Colonic mucosa (tissue), 4 donors: ENCODE data around the gene WNT7B. TPM values are rescaled to one million over a fixed set of nuclear protein-coding genes. Genes with fewer than 3 reads are reported as not detected.

Experiments used
- DNase-seq: peaks from one replicate; pipeline ENCODE4 v3.0.0-alpha.2; 2020
- H3K27ac ChIP-seq: fragments of 200-600 bp; one replicate; pipeline ENCODE4 v1.8.0; 2021
- H3K27me3 ChIP-seq: fragments of 200-600 bp; one replicate; pipeline ENCODE4 v1.8.0; 2021
- H3K36me3 ChIP-seq: fragments of 200-600 bp; one replicate; pipeline ENCODE4 v1.8.0; 2021
- H3K4me1 ChIP-seq: fragments of 200-600 bp; one replicate; pipeline ENCODE4 v1.8.0; 2021; ENCODE audit warnings: mild to moderate bottlenecking
- H3K4me3 ChIP-seq: fragments of 200-600 bp; one replicate; pipeline ENCODE4 v1.8.0; 2021
- H3K9ac ChIP-seq, 2 donors: one replicate each; pipeline ENCODE4 v1.7.0; 2013; ENCODE audit warnings: control low read depth in 2 of 2, low read depth in 2 of 2, low read length in 2 of 2
- H3K9me3 ChIP-seq: fragments of 200-600 bp; one replicate; pipeline ENCODE4 v1.8.0; 2021
- CTCF ChIP-seq: fragments of 200-600 bp; IDR thresholded peaks from one replicate; pipeline ENCODE4 v1.8.0; 2022; ENCODE audit warnings: antibody characterized with exemption, mild to moderate bottlenecking
- intact Hi-C: fragments of 100-400 bp; cut with DNase I; formaldehyde crosslinking; loops from one replicate; pipeline ENCODE4 v1.14.1; 2022
- total RNA-seq, 2 donors: library from RNA; stranded (reverse); fragmentation: NEBNext Ultra II Directional in 1 of 2; extraction: Animal tissue kit (Norgen Biotek cat#: 25700) in 1 of 2; gene quantifications; one replicate each; pipeline ENCODE4 v1.2.1, GENCODE V29; 2021
- donor health status: healthy.
- donor health status: DM: no; HTN: no; CAD: no.
- donor health status: DM: no; HTN: no; CAD: no.

Gene WNT7B
- total RNA-seq, 2 donors from 2014 or later = 0.12 TPM; not detected in 1

GRCh38 chr22:45969801-45970470 is 7.0 kb downstream of the WNT7B start:
- no peak for TF ChIP-seq CTCF
- Histone ChIP-seq H3K9ac (no peak overlapping the region), H3K9me3 (no peaks in the 10 kb centered on the region), H3K36me3 (no peaks in the 10 kb centered on the region), H3K4me1 (no peaks in the 10 kb centered on the region), H3K27me3 (peaks cover 55% of the 10 kb centered on the region), H3K27ac (no peak overlapping the region), H3K4me3 (no peak overlapping the region)
- DNase-seq = no peak
- intact Hi-C loops = no loop called here

- no peak for TF ChIP-seq CTCF
- Histone ChIP-seq H3K9ac (no peak overlapping the region), H3K9me3 (no peaks in the 10 kb centered on the region), H3K4me1 (no peaks in the 10 kb centered on the region), H3K36me3 (no peaks in the 10 kb centered on the region), H3K27ac (no peak overlapping the region), H3K4me3 (no peak overlapping the region), H3K27me3 (peaks cover 49% of the 10 kb centered on the region)
- intact Hi-C loops = no loop called here
- no peak for DNase-seq
Measured at GRCh38 chr22:45969414-45969799, 7.6 kb downstream of the WNT7B start.

- H3K27me3 ChIP-seq = peaks cover 45% of the 10 kb centered on the region
- no peak overlapping the region for H3K4me3 ChIP-seq
- H3K9ac ChIP-seq = no peak overlapping the region
- no peaks in the 10 kb centered on the region for H3K4me1 ChIP-seq
- H3K27ac ChIP-seq = no peak overlapping the region
- H3K36me3 ChIP-seq = no peaks in the 10 kb centered on the region
- no peaks in the 10 kb centered on the region for H3K9me3 ChIP-seq
- intact Hi-C loops = no loop called here
- no peak for TF ChIP-seq CTCF
- DNase-seq = no peak
Measured at GRCh38 chr22:45968751-45969413, 8.1 kb downstream of the WNT7B start.

GRCh38 chr22:45968003-45968650 is 8.8 kb downstream of the WNT7B start:
- no peak for DNase-seq
- TF ChIP-seq CTCF = no peak
- H3K27me3 ChIP-seq = peaks cover 38% of the 10 kb centered on the region
- no peaks in the 10 kb centered on the region for H3K4me1 ChIP-seq
- H3K4me3 ChIP-seq = no peak overlapping the region
- H3K36me3 ChIP-seq = no peaks in the 10 kb centered on the region
- no peak overlapping the region for H3K9ac ChIP-seq
- H3K27ac ChIP-seq = no peak overlapping the region
- intact Hi-C loops = no loop called here
- H3K9me3 ChIP-seq = no peaks in the 10 kb centered on the region

- H3K27ac ChIP-seq = no peak overlapping the region
- no peak overlapping the region for H3K4me3 ChIP-seq
- no peaks in the 10 kb centered on the region for H3K9me3 ChIP-seq
- intact Hi-C loops = no loop called here
- H3K27me3 ChIP-seq = peaks cover 26% of the 10 kb centered on the region
- H3K36me3 ChIP-seq = no peaks in the 10 kb centered on the region
- H3K9ac ChIP-seq = no peak overlapping the region
- TF ChIP-seq CTCF = no peak
- DNase-seq = no peak
- no peaks in the 10 kb centered on the region for H3K4me1 ChIP-seq
Measured at GRCh38 chr22:45966895-45967365, 10.0 kb downstream of the WNT7B start.
